CD1c-positive myeloid dendritic cell (primary cell): ENCODE results near the gene LRRC2.
"Not testable (repeated sequence)": the region's sequence is repeated elsewhere in the genome, so short reads cannot be mapped to it uniquely, and the experiment has no call there.

Source experiments
- DNase-seq: peaks from one replicate; pipeline ENCODE4 v3.0.0-alpha.2; 2016; ENCODE audit errors: extremely low spot score

Gene LRRC2

DNA sequence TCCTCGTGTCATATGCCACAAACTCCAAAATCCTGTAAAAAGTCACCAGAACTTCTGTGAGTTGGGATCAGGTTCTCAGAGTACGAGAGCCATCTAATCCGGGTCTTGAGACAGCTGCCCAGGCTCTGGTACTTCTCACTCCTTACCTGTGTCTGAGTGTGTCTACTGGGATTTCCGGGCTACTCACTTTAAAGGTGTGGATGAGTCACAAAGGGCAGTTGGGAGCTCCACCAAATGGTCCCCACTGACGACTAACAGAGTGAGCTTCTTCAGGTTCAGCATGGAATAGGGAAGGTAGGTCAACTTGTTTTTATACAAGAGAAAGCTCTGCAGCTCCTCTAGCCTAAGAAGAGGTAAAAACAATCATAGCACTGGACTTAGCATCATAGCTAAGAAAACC lies 38.9 kb downstream of the LRRC2 start:
- DNase-seq, result no peak

DNA sequence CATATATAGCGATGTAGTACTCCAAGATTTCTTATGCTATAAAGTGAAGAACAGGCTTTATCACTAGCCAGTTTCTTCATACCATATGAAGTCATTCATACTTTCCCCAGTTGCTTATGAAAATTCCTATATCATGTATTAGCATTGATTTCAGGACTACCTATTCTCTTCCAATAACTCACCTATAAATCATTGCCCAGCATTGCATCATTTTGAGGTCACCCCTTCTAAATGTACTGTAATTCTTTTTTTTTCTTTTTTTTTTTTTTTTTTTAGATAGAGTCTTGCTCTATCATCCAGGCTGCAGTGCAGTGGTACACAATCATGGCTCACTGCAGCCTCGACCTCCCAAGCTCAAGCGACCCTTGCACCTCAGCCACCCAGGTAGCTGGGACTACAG lies 41.3 kb downstream of the LRRC2 start:
- DNase-seq, result no peak

DNA sequence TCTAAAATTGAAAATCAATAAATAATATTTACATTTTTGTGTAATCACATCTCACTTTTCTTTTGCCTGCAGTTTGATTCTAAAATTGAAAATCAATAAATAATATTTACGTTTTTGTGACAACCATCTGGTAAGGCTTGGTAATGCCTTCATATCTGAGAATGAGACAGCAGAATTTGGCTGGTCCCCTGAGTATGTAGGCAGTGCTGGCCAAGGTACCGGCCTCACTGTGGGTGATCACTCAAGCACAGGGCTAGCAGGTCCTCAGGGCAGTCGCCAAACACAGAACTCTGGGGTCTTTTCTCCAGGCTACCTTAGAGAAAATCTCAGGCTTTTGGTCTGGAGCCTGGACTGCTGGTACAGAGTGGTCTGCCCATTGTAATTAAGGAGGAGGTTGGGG lies 42.1 kb downstream of the LRRC2 start:
- DNase-seq, result no peak

DNA sequence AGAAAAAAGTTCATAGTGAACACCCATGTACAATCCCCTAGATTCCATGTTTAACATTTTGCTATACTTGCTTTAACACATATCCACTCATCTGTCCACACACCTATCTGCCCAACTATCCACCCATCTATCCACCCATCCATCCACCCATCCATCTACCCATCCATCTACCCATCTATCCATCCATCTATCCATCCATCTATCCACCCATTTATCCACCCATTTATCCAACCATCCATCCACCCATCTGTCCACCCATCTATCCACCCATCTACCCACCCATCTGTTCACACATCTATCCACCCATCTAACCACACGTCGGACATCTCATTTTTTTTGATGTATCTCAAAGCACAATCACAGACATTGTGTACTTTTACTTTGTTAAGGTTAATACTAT lies 42.5 kb downstream of the LRRC2 start:
- no peak for DNase-seq

DNA sequence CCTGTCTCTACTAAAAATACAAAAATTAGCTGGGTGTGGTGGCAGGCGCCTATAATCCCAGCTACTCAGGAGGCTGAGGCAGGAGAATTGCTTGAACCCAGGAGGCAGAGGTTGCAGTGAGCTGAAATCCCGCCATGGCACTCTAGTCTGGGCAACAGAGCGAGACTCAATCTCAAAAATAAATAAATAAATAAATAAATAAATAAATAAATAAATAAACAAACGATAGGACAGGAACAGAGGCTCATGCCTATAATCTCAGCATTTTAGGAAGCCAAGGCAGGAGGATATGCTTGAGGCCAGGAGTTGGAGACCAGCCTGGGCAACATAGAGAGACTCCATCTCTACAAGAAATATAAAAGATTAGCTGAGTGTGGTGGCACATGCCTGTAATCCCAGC lies 43.9 kb downstream of the LRRC2 start:
- DNase-seq, result not testable (repeated sequence)

DNA sequence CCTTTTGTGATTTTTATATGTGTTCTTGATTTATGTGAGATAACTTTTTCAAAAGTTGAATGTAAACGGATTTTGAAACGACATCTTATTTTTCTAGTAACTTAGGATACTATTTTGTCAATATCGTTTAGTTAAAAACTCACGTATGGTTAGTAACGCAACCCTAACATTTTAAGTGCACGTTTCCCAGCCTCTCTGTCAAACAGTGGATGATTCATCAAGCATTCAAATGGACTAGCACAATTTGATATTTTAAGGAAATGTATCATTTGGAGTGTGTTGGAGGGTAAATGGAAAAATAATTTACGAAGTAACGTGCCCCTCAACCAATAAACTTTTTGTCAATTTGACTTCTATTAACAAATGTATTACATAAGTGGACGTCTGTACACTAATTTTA lies 45.0 kb downstream of the LRRC2 start:
- DNase-seq, result no peak

DNA sequence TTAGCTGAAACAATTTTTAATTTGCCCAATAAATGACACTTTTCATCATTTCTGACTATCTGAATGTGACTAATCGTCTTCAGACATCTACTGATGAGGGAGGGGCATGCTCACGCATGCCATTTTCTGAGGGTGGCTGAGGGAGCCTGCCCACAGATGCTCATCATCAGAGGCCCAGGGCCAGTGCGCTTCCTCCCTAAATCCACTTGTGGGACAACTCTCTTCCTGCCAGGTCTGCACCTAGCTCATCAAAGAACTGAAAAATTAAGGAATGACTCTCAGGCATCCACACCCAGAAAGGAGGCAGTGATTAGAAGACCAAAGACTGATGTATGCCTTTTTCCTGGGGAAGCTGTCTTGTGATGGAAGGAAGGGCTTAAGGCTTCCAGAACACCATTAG lies 45.6 kb downstream of the LRRC2 start:
- no peak for DNase-seq

DNA sequence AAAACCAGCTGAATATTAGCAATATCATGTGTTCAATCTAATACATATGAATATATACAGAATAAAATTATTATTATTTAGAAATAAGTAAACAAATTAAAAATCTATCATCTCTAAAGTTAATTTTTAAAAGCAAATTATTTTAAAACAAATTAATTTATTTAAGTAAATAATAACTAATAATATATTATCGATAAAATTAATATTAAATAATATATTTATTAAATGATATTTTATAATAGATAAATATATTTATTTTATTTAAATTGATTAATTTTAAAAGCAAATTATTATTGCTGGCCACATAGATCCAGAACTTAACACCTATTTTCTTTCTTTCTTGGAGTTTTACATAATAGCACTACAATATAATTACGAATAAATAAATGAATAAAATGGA lies 46.1 kb downstream of the LRRC2 start:
- DNase-seq, result no peak

DNA sequence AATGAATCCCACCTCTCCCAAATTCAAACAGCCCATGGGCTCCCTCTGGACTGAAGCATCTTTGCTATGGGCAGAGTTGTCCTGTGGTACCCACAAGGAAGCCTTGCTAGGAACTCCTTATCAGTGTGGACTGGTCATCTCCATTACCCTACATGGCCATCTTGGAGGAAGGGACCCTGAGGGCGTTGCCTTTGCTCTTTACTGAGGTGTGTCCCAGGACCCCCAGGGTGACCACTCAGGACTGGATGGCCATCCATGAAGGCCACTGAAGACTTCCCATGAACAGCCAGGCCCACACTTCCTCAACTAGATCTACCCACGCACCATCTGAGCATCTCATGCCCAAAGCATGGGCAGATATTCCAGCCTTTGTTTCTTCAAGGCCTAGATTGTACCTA lies 48.3 kb downstream of the LRRC2 start:
- DNase-seq, result no peak

DNA sequence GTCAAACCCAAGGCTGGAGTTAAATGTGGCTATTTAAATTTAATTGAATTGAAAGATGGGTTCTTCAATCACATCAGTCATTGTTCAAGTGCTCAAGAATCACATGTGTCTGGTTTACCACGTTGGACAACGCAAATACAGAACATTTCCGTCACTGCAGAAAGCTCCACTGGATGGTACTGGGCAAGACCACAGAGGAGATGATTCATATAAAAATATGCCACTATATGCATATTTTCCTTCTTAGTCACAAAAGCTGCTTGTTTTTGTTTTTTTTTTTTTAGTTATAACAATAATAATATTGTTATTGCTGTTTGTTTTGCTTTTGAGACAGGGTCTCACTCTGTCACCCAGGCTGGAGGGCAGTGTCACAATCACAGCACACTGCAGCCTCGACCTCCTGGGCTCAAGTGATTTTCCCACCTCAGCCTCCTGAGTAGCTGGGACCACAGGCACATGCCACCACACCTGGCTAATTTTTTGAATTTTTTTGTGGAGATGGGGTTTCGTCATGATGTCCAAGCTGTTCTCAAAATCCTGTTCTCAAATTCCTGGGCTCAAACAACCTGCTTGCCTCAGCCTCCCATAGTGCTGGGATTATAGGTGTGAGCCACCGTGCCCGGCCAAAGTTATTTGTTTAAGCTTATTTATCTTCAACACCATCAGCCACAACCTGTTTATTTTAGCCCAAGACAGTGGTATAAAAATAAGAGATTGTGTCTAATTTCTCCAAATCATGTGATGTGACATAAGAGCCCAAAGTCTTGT lies 48.9 kb downstream of the LRRC2 start:
- DNase-seq, result no peak

DNA sequence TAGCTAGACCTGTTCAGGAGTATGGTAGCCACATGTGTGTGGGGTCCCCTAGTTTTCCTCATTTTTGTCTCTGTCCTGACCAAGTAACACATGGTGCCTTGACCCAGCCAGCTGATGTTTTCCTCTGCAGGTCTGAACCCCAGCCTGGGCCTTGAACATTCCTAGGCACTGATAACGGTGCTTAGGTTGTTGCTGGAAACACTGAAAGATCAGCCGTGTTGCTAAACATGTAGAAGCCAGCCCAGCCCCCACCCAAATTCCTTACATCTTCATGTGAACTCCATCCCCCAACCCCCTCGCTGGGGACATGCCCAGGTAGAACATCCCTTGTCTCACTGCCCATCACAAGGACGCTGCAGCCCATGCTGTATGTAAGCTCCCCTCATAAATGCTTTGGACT lies 49.6 kb downstream of the LRRC2 start:
- no peak for DNase-seq

DNA sequence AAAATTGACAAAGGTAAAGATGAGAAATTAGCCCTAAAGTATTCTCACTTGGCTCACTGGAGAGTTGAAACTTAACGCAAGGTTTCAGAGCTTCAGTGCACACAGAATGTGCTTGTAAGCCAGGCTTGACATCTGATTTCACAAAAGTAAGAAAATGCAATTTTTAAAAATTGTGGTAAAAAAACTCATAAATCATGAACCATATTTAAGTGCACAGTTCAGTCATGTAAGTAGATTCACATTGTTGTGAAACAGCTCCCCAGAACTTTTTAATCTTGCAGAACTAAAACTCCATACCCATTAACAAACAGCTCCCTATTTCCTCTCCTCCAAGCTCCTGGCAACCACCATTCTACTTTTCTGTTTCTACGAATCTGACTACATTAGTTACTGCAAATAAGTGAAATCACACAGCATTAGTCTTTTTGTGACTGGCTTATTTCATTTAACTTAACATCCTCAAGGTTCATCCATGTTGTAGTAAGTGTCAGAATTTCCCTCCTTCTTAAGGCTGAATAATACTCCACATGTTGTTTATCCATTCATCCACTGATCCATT lies 53.8 kb downstream of the LRRC2 start:
- no peak for DNase-seq

DNA sequence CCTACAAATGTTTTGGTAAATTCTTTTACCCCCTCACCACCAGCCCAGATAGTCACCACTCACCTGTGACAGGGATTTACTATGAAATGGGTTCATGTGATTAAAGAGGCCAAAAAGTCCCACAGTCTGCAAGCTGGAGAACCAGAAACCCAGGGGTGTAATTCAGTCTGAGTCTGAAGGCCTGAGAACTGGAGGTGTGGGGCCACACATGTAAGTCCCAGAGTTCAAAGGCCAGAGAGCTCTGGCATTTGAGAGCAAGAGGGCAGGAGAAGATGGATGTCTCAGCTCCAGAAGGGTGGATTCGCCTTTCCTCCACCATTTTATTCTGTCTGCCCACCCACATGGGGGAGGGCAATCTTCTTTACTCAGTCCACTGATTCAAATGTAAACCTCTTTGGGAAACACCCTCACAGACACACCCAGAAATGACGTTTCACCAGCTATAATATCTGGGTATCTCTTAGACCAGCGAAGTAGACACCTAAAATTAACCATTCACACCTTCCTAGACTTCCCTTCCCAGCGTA lies 56.4 kb downstream of the LRRC2 start:
- no peak for DNase-seq

DNA sequence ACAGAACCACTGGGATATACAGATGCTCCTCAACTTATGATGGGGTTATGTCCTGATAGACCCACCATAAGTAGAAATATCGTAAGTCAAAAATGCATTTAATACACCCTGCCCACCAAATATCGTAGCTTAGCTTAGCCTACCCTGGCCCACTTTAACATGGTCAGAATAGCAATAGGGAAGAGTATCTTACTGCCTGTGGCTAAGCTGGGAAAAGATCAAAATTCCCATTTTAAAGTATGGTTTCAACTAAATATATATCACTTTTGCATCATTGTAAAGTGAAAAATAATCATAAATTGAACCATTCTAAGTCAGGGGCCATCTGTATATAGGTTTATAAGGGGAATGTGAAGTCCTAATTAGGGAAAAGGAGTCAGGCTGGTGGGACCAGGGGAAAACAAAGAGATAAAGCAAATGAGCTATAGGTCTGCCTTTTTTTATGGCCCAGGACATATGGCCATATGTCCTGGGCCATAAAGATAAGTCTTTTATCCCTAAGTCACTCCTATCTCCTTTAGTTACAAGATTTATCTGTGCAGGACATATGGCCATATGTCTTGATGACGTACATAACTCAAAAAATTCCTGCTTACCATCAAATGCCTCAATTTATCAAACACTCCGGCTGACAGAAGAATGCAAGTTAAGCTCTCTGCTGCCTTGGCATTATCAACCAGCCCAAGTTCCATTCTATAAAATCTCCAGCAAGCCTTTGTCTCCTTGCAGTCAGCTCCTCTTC lies 57.1 kb downstream of the LRRC2 start:
- DNase-seq, result no peak

DNA sequence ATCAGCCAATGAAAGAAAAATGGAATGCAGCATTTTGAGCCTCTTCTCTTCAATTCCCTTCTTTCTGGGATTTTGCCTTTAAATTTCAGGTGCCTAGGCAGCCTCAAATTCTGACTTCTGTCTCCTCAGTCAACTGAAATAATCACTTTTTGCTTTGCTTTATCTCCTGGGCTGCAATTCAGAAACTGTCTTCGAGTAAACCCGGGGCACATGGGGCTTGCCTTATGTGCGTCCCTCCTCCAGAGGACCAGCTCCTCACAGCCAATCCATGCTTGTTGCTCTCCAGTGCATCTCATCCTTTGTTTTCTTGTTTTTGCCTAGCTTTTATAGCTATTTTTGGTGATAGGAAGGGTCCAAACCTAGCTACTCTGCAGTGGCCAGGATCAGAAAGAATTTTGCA lies 59.6 kb downstream of the LRRC2 start:
- DNase-seq, result no peak

DNA sequence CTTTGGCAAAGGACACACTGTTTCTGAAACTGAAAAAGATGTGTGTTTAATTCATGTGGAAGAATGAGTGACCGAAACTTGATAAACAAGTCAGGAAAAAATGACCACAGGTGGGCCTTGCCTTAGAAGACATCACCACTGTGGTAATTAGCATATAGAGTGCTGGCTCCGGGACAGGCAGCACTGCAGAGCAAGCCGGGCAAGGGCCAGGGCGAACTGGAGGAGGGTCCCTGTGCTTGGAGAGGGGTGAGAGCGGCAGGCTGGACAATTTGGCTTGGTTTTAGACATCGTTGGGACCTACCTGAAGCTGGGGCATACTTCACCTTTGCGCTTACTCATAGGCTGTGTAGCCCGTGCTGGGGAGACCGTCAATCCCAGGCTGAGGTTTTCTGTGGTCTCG lies 60.1 kb downstream of the LRRC2 start:
- no peak for DNase-seq

DNA sequence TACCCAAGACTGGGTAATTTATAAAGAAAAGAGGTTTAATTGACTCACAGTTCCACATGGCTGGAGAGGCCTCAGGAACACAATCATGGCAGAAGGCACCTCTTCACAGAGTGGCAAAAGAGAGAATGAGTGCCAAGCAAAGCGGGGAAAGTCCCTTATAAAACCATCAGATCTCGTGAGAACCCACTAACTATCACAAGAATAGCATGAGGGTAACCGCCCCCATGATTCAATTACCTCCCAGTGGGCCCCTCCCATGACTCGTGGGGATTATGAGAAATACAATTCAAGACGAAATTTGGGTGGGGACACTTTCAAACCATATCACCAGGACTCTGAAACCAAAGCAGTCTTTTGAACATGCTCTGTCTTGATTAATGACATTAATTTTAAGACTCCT lies 61.3 kb downstream of the LRRC2 start:
- DNase-seq, result no peak

DNA sequence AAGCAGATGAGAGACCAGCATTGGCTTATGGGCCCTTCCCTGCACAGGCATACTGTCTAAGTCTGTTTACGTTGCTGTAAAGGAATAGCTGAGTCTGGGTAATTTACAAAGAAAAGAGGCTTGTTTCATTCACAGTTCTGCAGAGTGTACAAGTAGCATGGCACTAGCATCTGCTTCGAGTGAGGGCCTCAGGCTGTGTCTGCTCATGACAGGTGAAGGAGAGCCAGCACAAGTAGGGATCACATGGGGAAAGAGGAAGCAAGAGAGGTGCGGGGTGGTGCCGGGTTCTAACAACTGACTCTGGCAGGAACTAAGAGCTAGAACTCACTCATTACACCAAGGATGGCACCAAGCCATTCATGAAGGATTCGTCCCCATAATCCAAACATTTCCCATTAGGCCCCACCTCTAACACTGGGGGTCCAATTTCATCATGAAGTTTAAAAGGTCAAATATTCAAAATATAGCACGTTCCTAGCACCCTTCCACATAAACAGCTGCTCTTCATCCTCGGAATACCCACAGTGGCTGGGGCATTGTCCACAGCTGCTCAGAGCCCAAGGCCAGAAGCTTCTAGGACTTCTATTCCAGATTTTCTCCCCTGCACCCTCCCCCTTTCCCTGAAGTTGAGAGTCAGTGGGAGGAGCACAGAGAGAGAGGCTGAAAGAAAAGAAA lies 62.8 kb downstream of the LRRC2 start:
- DNase-seq, result no peak

DNA sequence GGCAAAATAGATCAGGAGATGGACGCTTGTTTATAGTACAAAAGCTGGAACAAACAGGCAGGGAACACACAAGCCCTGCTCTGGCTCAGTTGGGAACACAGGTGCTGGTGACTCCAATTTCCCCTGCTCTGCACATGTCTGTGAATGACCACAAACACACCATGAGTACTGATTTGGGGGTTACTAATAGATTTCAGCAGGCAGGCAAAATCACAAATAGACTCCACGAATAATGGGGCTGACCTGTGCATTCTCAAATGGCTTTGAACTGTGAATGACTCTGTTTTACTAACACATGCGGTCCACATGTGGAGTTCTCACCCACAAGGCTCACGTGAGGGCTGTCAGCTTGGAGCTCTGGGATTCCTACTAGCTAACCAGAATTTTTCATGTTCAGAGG lies 64.4 kb downstream of the LRRC2 start:
- no peak for DNase-seq

DNA sequence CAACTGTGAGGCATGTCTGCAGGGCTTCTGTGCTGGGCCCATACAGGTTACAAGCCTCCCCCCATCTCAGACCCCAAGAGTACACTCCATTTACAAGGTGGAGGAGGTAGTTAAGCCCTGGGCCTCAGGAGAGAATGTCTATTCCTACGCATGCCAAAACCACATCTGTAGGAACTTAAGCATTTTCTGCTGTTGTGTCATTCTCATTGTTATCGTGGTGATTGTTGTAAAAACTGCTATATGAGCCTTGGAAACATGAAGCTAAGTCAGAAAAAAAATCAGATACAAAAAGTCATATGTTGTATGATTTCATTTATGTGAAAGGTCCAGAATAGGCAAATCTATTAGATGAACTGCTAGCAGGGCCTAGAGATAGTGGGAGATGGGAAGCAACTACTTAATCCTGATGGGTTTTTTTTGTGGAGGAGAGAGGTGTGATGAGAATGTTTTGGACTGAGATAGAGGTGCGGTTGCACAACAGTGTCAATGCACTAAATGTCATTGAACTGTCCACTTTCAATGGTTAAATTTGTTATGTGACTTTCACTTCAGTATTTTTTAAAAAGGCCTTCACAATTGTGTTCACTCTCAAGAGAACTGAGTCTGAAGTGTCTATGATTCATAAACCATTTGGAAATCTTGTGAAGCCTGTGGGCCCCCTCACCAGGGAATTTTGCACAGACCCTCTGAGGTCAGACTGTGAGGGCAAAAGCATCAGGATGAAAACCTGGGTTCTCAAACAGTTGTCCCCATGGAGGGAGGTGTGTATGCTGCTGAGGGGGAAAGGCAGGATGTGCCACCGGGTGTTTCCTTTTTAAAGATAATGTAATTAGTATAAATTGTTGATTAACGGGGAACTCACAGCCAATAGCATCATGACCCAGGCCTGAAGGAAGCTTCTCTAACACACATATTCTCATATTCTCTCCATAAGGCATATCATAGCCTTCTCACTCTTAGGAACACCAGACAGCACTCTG lies 65.2 kb downstream of the LRRC2 start:
- peak; percentile 6 for DNase-seq

DNA sequence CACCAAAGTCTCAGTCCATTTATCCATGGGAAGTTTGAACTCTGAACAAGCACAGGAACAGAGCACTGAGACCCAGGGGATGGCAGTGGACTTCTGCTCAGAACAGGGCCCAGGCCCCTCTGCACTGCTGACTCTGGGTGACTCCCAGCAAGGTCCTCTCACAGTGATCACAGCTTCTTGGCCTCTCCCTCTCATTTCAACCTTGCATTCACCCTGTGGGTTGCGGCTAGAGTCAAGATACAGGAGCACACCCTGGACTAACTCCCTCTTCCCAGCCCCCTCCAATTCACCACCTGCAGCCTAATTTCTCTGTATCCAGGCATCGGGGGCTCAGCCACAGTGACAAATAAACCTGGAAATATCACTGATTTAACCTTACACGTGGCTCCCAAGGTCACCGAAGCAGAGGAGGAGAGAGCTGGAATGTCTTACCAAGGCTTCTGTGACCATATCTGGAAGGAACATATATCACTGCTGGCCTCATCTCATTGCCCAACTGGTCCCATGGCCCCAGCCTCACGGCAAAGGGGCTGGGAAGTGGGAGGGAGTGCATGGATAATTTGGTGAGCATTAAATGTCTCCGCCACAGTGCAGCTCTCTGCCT lies 67.1 kb downstream of the LRRC2 start:
- no peak for DNase-seq
